Endothelial cell of umbilical vein (primary cell): ENCODE measurements around the gene IQSEC3. TPM values are rescaled to one million over a fixed set of nuclear protein-coding genes. Genes with fewer than 3 reads are reported as not detected.

ENCODE experiments used
- BruUV-seq: library from RNA; stranded (reverse); fragments of 400-500 nt; replicated peaks from 2 replicates; lab custom pipeline; 2021; lab: Mats Ljungman, UMichigan
- CTCF ChIA-PET: fragments of 300-600, 350-600 bp; sonication (Branson Sonifier 250); formaldehyde crosslinking; loops from one replicate; lab custom pipeline; 2021; ENCODE audit warnings: antibody characterized with exemption, inconsistent platforms; lab: Charles Lee
- POLR2A ChIA-PET: fragments of 300-600, 350-600 bp; sonication (Branson Sonifier 250); formaldehyde crosslinking; loops from one replicate; lab custom pipeline; 2021; ENCODE audit warnings: antibody characterized with exemption, inconsistent platforms; lab: Charles Lee
- DNase-seq: peaks from one replicate; pipeline ENCODE4 v3.0.0-alpha.2; 2011; ENCODE audit warnings: low read depth, low spot score
- FAIRE-seq: peaks from 2 replicates; lab custom pipeline; 2011; peaks lifted over from hg19 to GRCh38; lab: Jason Lieb, UNC
- H2AFZ ChIP-seq: 2 replicates; pipeline ENCODE4 v1.6.0; 2012; ENCODE audit warnings: low read depth, low read length, control low read depth, inconsistent platforms
- H3K27ac ChIP-seq: 2 replicates; pipeline ENCODE4 v1.5.1; 2011; ENCODE audit warnings: low read depth, mild to moderate bottlenecking, control low read depth, low read length, moderate library complexity; ENCODE audit not compliant: insufficient read depth
- H3K27me3 ChIP-seq, 2 experiments: 2 replicates each; pipeline versions ENCODE4 v1.6.0 to v1.6.1; 2011; ENCODE audit warnings: low read length in 2 of 2, mixed read lengths in 1 of 2; ENCODE audit not compliant: control insufficient read depth in 2 of 2, insufficient read depth in 2 of 2
- H3K36me3 ChIP-seq, 2 experiments: 2 replicates in 1 of 2; 3 replicates in 1 of 2; pipeline ENCODE4 v1.5.1; 2011; ENCODE audit warnings: low read length in 2 of 2, mild to moderate bottlenecking in 1 of 2, moderate library complexity in 1 of 2; ENCODE audit not compliant: control insufficient read depth in 2 of 2, insufficient read depth in 2 of 2; ENCODE audit errors: extremely low read depth in 1 of 2
- H3K4me1 ChIP-seq: 3 replicates; pipeline ENCODE4 v1.5.1; 2011; ENCODE audit warnings: mild to moderate bottlenecking, low read length; ENCODE audit not compliant: control insufficient read depth, insufficient read depth; ENCODE audit errors: extremely low read depth
- H3K4me2 ChIP-seq: 2 replicates; pipeline ENCODE4 v1.6.1; 2011; ENCODE audit warnings: low read length, control low read depth, mixed read lengths; ENCODE audit not compliant: insufficient read depth
- H3K4me3 ChIP-seq, 3 experiments: fragments of 200-600 bp in 1 of 3; sonication (generic), shearing (Covaris generic) in 1 of 3; replicated peaks in 1 of 3; 2 replicates each; pipeline ENCODE4 v1.5.1; 2011 to 2016; ENCODE audit warnings: control low read depth in 3 of 3, low read length in 3 of 3, mild to moderate bottlenecking in 2 of 3, inconsistent platforms in 1 of 3, low read depth in 1 of 3, moderate library complexity in 1 of 3; ENCODE audit not compliant: insufficient read depth in 1 of 3
- H3K79me2 ChIP-seq: 2 replicates; pipeline ENCODE4 v1.6.0; 2012; ENCODE audit warnings: low read length, inconsistent platforms; ENCODE audit not compliant: control insufficient read depth, insufficient read depth
- H3K9ac ChIP-seq: replicated peaks from 2 replicates; pipeline ENCODE3; 2011; ENCODE audit warnings: low read length, control low read depth; ENCODE audit not compliant: insufficient read depth; ENCODE audit errors: extremely low read depth
- H3K9me1 ChIP-seq: replicated peaks from 3 replicates; pipeline ENCODE4 v1.6.0; 2011; ENCODE audit warnings: mild to moderate bottlenecking, low read length; ENCODE audit not compliant: control insufficient read depth, insufficient read depth; ENCODE audit errors: extremely low read depth
- H3K9me3 ChIP-seq: replicated peaks from 2 replicates; pipeline ENCODE4 v1.5.1; 2012; ENCODE audit warnings: low read length, inconsistent platforms; ENCODE audit not compliant: control insufficient read depth, insufficient read depth
- H4K20me1 ChIP-seq: replicated peaks from 2 replicates; pipeline ENCODE3; 2011; ENCODE audit warnings: mild to moderate bottlenecking, low read length; ENCODE audit not compliant: control insufficient read depth, insufficient read depth; ENCODE audit errors: extremely low read depth
- EZH2 ChIP-seq: IDR thresholded peaks from 2 replicates; pipeline ENCODE4 v1.6.1; 2012; ENCODE audit warnings: borderline replicate concordance, low read depth, mild to moderate bottlenecking, moderate library complexity, low read length, inconsistent platforms; ENCODE audit not compliant: severe bottlenecking
- FOS ChIP-seq: IDR thresholded peaks from 2 replicates; pipeline ENCODE4 v1.6.1; 2011; ENCODE audit warnings: mild to moderate bottlenecking, low read length, moderate library complexity, borderline replicate concordance; ENCODE audit not compliant: insufficient read depth
- GATA2 ChIP-seq: IDR thresholded peaks from 2 replicates; pipeline ENCODE4 v1.7.0; 2011; ENCODE audit warnings: low read depth, mild to moderate bottlenecking, moderate library complexity, mixed read lengths, low read length; ENCODE audit not compliant: insufficient read length, insufficient read depth
- MYC ChIP-seq: IDR thresholded peaks from one replicate; pipeline ENCODE4 v1.6.1; 2011; ENCODE audit warnings: mild to moderate bottlenecking, low read depth, low read length
- POLR2A ChIP-seq: IDR thresholded peaks from 2 replicates; pipeline ENCODE4 v1.6.1; 2012; ENCODE audit warnings: low read depth, mild to moderate bottlenecking, control low read depth, low read length
- POLR2AphosphoS5 ChIP-seq: IDR thresholded peaks from 2 replicates; pipeline ENCODE4 v1.6.1; 2012; ENCODE audit warnings: low read depth, mild to moderate bottlenecking, control low read depth, low read length, moderate library complexity; ENCODE audit not compliant: insufficient read depth
- dilution Hi-C: fragments of 300-500 bp; cut with MboI; formaldehyde crosslinking; loops from one replicate; pipeline ENCODE4 v1.15.0; 2019; ENCODE audit warnings: low sequenced_read_pairs; ENCODE audit not compliant: extremely low pct_ligation_motif_present
- intact Hi-C: fragments of 100-400 bp; cut with micrococcal nuclease; formaldehyde crosslinking; loops from one replicate; pipeline ENCODE4 v1.10.0; 2022
- polyA plus RNA-seq, 4 experiments: library from polyadenylated mRNA; depleted of rRNA in 3 of 4; stranded (reverse) in 3 of 4; unstranded in 1 of 4; fragments of >200 nt; gene quantifications; 2 replicates each; pipeline versions ENCODE4 v1.2.1 to v1.2.3, GENCODE V29; 2011 to 2012; ENCODE audit warnings: missing spikeins in 1 of 4
- total RNA-seq: library from RNA; stranded (reverse); gene quantifications from 2 replicates; pipeline ENCODE4 v1.2.3, GENCODE V29; 2021
- TF ChIP-seq, protein P1 (sequence below), 2 donors: IDR thresholded peaks; 1 replicate in 1 of 2; 2 replicates in 1 of 2; pipeline ENCODE4 v1.5.1; 2011; ENCODE audit warnings: low read length in 2 of 2, mild to moderate bottlenecking in 2 of 2, moderate library complexity in 2 of 2, control low read depth in 1 of 2, inconsistent platforms in 1 of 2, low read depth in 1 of 2; ENCODE audit not compliant: insufficient read depth in 1 of 2; ENCODE audit errors: extremely low read depth in 1 of 2

IQSEC3 gene
- total and polyA plus RNA-seq, 2 donors (not counting 3 experiments of a cell fraction or from before 2014, with no cell fraction given): not detected

DNA sequence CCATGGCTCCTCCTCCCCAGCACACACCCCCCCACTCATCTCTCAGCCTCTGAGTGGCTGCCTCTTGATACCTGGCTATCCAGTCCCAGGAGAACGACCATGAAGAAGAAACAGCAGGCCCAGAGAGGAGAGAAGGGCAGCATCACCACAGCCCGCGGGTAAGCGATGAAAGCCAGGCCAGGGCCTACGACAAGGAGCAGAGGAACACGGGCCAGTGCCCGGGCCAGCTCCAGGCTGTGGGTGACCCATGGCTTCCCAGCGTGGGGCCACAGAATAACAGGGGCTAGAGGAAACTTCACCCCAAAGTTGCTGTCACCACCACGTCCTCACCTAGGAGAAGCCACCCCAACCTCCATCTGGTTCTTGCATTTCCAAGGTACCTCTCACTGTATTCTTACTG is 157.8 kb downstream of the IQSEC3 start:
- TF ChIP-seq, protein P1, sequence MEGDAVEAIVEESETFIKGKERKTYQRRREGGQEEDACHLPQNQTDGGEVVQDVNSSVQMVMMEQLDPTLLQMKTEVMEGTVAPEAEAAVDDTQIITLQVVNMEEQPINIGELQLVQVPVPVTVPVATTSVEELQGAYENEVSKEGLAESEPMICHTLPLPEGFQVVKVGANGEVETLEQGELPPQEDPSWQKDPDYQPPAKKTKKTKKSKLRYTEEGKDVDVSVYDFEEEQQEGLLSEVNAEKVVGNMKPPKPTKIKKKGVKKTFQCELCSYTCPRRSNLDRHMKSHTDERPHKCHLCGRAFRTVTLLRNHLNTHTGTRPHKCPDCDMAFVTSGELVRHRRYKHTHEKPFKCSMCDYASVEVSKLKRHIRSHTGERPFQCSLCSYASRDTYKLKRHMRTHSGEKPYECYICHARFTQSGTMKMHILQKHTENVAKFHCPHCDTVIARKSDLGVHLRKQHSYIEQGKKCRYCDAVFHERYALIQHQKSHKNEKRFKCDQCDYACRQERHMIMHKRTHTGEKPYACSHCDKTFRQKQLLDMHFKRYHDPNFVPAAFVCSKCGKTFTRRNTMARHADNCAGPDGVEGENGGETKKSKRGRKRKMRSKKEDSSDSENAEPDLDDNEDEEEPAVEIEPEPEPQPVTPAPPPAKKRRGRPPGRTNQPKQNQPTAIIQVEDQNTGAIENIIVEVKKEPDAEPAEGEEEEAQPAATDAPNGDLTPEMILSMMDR (IDR thresholded peaks at IDR 0.05; ENCODE audit: extremely low read depth in 1 of 2, insufficient read depth in 1 of 2, low read depth in 1 of 2, low read length in 2 of 2): no peak
- TF ChIP-seq MYC (no peak), POLR2AphosphoS5 (no peak), EZH2 (no peak), GATA2 (no peak), POLR2A (no peak), FOS (no peak)
- intact Hi-C loops (no loop called here), dilution Hi-C loops (no loop called here)
- Histone ChIP-seq H3K36me3 (no peaks in the 10 kb centered on the region), H4K20me1 (no peaks in the 10 kb centered on the region), H3K4me1 (no peaks in the 10 kb centered on the region), H3K4me2 (no peak overlapping the region), H2AFZ (no peak overlapping the region), H3K9me1 (no peaks in the 10 kb centered on the region), H3K79me2 (no peaks in the 10 kb centered on the region), H3K27me3 (peaks cover 2 to 3% of the 10 kb centered on the region in 2 experiments), H3K4me3 (no peak overlapping the region), H3K9me3 (no peaks in the 10 kb centered on the region), H3K9ac (no peak overlapping the region), H3K27ac (no peak overlapping the region)
- ChIA-PET CTCF (interaction anchor here (1.0 kb wide), 1 partner anchor 23 kb away, joined by 3 read pairs; no protein-coding TSS in a partner anchor), POLR2A (interaction anchor here (0.6 kb wide), 1 partner anchor 67 kb away, joined by 3 read pairs; no protein-coding TSS in a partner anchor)
- FAIRE-seq: no peak
- no peak for DNase-seq
- BruUV-seq: no TSS peak
